Right kidney (tissue), 1 donor: Measurements from ENCODE around the gene HPCAL1.
A peak's percentile ranks its signal among the peaks of the same experiment; 100 is the strongest.

ENCODE experiments used
- DNase-seq: peaks from one replicate; pipeline ENCODE4 v3.0.0-alpha.2; 2016

The HPCAL1 gene

DNA sequence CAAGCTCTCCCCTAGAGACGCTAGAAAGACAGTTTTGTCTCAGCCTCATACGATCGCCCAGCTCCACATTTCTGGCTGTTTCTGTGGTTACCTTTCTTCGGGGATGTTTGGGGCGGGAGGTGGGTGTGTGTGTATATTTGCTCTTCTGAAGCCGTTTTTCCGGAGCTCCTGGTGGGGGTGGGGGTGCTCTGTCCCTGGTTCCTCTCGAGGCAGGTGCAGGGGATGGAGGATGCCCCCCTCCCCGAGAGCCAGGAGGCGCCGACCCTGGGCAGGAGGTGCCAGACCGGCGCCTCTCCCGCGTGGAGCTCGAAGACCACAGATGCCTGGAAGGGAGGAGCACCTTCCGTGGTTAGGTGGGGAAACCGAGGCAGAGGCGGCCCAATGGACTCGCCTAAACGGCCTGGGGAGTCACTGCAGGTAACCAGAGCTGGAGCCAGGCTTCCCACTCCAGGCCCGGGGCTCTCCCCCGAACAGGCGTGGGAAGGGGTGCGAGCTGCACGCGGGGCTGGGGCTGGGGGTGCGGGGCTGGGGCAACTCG, 694 bp upstream of the HPCAL1 start:
- DNase-seq = peak; percentile 54

DNA sequence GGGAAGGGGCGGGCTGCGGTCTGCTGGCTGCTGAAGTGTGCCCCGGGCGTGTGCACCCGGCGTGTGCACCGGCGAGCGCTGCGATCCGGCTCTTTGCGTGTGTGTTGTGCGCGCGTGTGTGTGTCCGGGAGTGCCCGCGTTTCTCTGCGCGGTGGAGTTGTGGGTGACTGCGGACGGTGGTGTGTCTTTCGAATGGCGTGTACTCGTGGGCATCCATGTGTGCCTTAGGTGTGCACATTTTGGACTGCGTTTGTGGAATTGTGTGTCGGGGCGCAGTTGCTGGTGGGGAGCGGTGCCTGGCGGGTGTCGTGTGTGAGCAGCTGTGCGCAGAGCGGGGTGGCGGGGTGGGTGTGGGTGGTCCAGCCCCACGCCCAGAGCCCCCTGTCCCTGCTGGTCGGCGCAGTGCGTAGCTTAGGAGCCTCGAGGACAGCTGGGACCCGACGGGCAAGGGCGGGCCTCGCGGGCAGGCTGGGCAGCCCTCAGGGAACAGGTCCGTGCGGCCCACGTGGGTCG, 533 bp downstream of the HPCAL1 start:
- no peak for DNase-seq

DNA sequence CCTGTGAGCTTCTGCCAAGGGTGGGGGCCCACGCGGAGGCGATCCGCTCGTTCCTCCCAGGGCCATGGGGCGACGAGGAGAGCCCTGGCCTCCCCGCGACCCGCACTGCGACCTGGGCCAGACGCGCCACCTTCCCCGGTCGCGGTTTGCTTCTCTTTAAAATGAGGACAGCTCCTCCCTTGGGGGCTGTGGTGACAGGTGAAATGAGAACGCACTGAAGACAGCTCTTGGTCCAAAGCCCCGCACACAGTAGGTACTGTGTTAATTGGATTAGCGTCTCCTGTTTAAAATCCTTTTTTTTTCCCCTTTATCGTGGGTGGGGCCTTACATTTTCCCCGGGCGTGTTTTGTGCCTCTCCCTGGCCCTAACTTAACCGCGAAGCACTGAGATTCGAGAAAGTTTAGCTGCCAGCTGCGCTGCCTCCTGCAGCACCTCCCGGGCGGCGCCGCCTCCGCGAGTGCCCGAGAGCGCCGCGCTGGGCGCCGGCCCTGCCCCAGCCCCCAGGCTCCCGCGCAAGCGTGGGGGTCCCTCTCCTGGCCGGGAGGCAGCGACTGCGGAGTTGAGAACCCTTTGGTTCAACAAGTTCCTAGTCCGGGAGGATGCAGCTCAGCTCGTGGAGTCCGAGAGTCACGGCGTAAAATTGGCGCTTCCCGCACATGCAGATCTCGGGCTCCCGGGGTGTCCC, 1.1 kb downstream of the HPCAL1 start:
- peak; percentile 77 for DNase-seq

DNA sequence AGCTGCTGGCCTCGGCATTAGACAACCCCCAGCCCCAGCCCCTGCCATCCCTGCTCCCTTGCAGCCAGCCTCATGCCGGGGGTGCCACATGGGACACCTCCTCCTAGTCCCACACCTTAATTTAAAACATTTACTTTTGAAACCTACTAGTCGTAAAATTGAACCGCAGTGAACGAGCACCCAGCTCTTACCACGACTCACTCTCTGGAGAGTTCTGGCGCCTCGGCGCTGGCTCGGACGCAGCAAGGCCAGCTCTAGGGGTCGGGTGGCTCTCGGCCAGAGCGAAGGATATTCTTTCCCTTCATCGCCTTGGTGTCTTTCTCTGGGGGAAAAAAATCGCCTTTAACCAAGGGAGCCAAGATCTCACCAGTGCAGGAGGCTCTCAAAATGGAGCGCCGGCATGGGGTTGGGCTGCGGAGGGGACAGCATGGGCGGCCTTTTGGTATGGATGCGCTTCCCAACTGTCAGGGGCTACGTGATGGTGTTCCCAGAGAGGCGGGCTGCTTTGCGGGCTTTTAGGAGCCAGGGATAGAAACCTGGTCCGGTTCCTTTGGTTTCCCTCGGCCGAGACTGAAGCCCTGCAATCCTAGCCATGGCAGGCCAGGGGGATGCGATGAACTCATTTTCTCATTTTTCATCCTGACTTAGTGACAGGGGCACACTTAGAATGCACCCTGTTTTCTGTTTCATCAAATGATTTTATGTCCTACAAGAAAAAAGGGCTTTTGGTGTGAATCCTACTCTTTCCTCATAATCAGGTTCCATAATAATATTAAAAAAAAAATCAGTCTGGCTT, 2.0 kb downstream of the HPCAL1 start:
- peak; percentile 57 for DNase-seq

DNA sequence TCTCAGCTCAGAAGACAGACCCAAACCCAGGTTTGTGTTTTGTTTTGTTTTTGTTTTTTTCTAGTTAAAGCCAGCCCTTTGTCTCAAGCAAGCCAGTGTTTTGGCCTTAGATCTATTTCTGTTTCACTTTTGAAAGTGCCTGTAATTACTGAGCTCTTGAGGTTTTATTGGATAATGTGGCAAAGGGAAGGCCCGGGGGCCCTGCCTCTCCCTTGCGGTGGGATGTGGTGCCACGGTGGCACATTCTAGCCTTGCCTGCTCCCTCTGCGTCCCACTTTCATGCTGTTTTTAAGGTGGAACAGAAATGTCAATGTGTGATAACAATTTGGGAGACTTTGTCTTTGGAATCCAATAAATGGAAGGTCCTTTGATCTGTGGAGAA, 2.5 kb downstream of the HPCAL1 start:
- DNase-seq = no peak

DNA sequence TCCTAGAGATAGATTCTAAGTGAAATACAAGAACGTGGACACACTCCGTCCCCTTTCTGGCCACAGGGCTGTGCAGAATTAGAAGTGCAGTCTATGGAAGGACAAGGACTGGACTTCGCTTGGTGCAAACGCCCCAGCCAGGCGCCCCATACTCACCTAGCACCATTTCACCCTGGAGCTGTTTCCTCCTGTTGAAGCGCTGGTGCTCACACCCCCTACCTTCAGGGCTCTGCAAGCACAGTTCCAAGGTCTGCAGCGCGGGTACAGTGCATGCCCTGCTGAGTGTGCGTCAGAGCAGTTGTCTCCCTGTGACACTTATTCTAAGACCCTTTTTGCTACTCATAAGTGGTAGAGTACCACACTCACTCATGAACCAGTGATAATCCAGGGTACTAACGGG, 3.0 kb downstream of the HPCAL1 start:
- DNase-seq = no peak

DNA sequence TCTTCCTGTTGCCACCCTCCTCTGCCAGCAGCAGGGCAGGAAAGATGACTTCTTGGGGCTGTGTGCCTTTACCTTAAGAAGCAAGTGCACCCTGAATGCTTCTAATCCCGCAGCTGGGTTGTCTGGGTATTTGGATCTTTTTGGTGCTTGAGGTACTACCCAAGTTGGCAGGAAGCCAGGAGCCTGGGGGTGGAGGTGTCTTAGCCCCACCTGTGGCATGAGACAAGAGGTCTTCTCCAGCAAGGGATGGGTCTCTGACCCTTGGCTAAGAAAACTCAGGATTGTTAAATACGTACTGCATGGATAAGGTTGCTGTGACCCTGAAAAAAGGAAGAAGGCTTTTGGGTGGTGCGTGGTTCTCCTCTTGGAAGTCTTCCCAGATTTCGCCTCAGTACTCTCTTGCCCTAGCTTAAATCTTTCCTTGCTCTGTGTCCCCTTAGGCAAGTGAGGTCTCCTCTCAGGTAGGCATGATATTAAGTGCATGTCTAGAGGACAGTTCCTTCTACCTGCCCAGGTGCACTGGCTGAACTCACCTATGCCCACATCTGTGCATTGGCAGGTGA, 4.3 kb downstream of the HPCAL1 start:
- DNase-seq = no peak

DNA sequence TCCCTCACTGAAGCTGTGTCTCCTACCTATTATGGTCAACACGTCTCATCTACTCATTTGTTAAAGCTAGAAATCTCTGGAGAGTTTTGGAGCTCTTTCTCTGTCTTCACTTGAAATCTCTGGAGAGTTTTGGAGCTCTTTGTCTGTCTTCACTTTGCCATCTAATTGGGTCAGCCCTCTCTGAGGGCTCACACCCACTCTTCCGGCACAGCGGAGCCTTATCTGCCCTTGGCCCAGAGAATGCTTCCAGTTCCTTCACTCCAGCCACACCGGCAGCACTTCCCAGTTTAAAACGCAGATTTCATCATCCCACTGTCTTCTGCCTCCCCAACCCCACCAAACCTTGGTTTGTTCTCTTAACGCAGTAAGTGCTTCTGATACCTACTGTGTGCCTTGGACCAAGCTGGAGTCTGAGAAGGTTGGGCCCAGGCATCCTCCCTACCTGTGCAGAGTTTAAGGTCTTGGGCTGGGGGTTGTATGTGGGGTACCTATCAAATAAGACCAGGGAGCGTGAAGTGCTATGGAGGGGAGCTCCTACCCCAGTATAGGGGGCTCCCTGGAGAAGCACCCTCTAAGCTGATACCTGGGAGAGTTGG, 5.0 kb downstream of the HPCAL1 start:
- no peak for DNase-seq

DNA sequence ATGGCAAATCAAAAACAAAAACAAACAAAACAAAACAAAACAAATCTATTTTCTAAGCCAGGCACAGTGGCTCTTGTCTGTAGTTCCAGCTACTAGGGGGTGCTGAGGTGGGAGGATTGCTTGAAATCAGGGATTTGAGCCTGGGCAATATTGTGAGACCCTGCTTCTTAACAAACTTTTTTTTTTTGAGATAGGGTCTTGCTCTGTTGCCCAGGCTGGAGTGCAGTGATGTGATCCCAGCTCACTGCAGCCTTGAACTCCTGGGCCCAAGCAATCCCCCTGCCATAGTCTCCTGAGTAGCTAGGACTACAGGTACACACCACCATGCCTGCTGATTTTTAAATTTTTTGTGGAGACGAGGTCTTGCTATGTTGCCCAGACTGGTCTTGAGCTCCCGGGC, 6.2 kb downstream of the HPCAL1 start:
- no peak for DNase-seq

DNA sequence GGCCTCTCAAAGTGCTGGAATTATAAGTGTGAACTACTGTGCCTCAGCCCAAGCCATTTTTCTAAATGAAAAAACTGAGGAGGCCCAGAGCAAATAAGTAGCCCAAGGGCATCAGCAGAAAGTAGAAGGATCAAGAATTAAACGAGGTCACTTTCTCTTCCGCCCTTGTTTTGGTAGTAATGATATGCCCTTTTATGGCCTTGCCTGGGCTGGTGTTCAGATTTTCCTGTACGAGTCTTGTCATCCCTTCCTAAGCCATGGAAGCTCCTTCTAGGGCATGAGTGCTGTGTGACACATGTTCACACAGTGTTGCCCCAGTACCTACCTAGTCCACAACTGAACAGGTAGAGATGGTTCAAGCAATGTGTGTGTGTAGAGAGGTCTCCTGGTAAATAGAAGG, 6.6 kb downstream of the HPCAL1 start:
- no peak for DNase-seq

DNA sequence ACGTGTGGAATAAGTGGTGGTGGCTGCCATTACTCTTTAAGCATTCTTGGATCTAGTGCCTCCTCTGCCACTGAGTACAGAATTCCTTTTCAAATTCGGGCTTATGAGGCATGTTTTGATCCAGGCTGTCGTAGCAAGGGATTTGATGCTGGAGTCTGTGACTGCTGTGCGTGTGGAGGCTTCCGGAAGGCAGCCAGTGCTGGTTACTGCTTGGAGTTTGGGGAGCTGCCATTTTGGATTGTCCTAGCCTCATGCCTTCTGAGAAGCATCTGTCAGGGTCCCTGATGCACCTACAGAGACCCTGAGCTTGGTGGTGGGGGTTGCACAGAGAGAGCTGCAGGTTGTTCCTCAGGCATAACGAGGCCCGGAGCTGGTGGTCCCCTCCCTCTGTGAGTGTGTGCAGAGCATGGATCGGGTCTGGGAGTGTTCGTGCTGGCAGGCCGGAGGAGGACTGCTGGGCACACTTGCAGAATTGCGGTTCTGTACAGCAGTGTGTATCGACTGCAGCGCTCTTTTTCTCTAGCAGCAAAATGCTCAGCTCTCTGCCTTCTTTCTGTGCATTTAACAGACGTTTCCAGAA, 7.7 kb downstream of the HPCAL1 start:
- no peak for DNase-seq

DNA sequence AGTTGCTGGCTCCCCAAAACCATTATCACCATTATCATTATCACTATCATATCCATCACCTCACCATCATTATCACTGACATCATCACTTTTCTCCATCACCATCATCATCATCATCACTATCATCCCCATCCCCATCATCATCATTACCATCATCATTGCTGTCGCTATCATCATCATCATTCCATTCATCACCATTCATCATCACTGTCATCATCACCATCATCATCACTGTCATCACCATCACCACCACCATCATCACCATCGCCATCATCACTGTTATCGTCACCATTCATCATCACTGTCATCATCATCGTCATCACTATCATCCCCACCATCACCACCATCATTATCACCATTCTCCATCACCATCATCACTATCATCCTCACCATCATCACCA, 9.0 kb downstream of the HPCAL1 start:
- no peak for DNase-seq

DNA sequence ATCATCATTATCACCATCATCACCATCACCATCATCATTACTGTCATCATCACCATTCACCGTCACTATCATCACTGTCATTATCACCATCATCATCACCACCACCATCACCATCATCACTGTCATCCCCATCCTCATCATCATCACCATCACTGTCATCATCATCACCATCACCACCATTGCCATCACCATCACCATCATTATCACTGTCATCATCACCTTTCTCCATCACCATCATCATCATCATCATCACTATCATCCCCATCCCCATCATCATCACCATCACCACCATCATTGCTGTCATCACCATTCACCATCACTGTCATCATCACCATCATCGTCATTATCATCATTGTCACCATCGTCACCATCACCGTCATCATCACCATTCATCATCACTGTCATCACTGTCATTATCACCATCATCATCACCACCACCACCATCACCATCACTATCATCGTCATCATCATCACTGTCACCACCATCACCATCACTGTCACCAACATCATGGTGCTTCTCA, 9.8 kb downstream of the HPCAL1 start:
- no peak for DNase-seq

DNA sequence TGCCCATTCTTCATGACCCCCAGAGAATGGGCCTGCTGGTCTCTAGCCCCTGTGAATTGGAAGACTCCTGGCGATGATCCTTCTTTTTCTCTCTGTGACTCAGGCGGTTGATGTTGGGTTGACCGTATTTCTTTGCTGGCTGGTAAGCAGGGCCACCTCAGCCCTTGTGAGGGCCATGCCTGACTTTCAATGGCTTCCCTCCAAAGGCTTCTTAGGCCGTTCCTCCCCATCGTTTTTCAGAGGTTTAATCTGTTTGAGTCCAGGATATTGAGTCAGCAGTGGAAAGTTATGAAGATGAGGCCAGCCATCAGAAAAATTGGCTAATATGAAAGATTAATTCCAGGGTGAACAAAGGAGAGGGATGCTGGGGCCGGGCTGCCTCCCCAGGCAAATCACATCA, 13.6 kb downstream of the HPCAL1 start:
- no peak for DNase-seq

DNA sequence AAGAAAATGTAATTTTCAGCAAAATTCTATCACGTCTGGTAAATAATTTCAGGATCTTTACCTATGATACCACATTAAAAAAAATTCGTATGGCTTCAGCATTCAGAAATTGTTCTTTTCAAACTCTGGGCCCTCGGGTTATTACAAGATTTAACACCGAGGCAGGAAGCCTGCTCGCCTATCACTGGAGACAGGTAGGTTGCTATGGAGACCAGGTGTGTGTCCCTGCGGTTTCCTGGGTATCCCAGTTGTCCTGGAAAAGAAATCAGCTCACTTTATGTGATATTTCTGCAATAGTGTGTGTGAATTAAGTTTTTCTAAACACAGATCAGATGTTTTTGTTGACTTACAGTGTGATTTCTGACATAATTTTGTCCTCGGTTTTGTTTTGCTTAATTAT, 14.2 kb downstream of the HPCAL1 start:
- no peak for DNase-seq

DNA sequence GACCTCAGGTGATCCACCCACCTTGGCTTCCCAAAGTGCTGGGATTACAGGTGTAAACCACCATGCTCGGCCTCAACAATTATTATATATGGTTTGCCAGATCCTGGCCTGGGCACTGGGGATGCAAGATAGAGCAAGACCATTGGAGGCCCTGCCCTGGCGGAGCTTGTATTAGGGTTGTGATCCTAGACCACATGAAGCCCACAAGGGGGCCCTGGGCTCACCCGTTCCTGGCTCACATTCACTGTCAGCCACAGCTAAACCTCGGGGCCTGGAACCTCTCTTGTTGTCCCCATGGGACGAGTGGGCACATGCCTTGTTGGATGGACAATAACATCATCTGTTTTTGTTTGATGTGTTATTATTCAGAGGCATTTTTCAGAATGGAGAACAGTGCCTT, 14.9 kb downstream of the HPCAL1 start:
- no peak for DNase-seq

DNA sequence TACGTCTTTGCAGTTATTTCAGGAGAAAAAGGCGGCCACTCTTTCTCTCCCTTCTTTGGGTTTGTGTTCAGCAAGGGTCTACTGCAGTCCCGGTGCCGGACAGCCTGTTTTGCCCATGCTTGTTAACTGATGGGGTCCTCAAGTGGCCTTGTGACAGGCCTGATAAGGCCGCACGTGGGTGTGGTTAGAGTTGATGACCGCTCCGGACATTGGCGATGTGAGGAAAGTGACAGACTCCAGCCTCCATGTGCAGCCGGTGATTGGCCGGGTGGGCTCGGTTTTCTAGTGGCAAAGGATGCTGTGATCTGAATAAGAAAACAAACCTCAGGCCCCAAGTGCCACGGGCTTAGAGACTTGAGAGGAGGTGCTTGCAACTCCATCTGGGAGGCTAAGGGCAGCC, 15.6 kb downstream of the HPCAL1 start:
- DNase-seq = no peak

DNA sequence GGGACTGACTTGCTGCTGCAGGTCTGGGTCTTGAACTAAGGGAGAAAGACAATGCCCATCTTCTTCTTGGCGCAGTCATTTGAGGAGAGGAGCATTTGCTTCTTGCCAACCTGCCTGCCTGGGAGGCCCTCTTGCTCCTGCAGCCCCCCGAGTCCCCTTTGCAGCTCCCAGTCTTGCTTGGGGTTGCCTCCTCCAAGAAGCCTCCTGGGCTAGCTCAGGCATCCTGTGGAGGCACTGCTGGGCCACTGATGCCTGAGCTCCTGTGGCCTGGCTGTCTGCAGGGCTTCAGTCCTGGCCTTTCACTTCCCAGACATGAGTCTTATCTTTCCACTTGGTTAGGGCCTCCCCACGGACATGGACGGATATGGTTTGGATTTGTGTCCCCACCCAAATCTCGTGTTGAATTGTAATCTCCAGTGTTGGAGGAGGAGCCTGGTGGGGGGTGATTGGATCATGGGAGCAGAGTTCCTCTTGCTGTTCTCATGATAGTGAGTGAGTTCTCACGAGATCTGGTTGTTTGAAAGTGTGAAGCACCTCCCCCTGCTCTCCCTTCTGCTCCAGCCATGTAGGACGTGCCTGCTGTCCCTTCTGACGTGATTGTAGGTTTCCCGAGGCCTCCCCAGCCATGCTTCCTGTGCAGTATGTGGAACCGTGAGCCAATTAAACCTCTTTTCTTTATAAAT, 17.3 kb downstream of the HPCAL1 start:
- DNase-seq = no peak

DNA sequence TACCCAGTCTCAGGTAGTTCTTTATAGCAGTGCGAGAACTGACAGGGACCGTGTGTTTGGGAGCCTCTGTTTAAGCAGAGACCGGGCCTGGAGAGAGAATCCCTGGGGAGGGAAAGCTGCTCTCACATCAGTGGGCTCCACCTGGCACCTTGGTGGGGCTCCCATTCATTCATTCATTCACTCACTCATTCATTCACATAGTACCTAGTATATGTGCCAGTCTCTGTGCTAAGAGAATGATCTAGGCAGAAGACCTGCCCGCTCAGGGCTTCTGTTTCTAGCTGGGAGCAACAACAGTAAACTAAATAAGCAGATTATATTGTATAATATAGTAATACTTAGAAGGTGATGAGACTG, 17.8 kb downstream of the HPCAL1 start:
- DNase-seq = no peak

DNA sequence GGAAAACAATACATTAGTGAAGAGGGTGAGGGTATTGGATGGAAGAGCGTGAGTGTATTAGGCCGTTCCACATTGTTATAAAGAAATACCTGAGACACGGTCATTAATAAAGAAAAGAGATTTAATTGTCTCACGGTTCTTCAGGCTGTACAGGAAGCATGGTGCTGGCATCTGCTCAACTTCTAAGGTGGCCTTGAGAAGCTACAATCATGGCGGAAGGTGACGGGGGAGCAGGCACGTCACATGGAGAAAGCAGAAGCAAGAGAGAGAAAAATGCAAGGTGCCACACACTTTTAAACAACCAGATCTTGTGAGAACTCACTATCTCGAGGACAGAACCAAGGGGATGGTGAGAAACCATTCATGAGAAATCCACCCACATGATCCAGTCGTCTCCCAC, 18.2 kb downstream of the HPCAL1 start:
- no peak for DNase-seq

DNA sequence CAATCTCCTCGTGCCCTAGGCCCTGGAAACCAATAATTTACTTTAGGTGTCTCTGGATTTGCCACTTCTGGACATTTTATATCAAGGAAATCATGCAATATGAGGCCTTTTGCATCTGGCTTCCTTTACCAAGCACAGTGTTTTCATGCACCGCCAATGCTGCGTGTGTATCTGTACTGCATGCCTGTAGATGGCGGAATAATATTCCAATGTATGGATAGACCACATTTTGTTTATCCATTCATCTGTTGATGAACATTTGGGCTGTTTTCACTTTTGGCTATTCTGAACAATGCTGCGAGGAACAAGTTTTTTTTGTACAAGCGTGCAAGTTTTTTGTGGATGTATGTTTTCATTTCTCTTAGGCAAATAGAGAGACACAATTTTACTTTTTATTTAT, 18.9 kb downstream of the HPCAL1 start:
- DNase-seq = no peak

DNA sequence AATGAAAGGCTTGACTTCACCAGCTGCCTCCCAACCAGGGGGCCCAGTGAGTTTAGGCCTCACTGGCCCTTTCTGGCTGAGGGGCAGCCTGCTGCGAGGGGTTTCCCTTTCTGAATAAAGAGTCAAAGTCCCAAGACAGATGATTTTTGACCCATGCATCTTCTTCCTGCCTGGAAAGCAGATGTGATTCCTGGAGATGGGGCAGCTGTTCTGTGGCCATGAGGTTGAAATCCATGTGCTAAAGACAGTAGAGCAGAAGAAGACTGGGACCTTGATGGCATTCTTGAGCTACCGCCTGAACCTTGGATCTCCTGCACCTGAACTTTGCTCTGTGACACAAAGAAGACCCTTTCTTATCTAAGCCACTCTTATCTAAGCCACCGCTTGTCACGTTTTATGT, 19.8 kb downstream of the HPCAL1 start:
- no peak for DNase-seq
